H9 (cell line): ENCODE results near the gene PFDN5. TPM values are rescaled to one million over a fixed set of nuclear protein-coding genes. Genes with fewer than 3 reads are reported as not detected.

ENCODE experiments used
- DNase-seq: peaks from one replicate; pipeline ENCODE4 v3.0.0-alpha.2; 2017
- H2AFZ ChIP-seq: one replicate; pipeline ENCODE4 v1.6.1; 2013; ENCODE audit warnings: mild to moderate bottlenecking, low read length, control low read depth, moderate library complexity
- H2AK5ac ChIP-seq: 2 replicates; pipeline ENCODE4 v1.6.1; 2013; ENCODE audit warnings: low read length, control low read depth, mixed read lengths; ENCODE audit not compliant: insufficient read length
- H2BK120ac ChIP-seq: one replicate; pipeline ENCODE4 v1.6.1; 2013; ENCODE audit warnings: low read depth, mild to moderate bottlenecking, low read length, control low read depth, inconsistent platforms; ENCODE audit not compliant: poor library complexity, severe bottlenecking
- H2BK12ac ChIP-seq: 2 replicates; pipeline ENCODE4 v1.6.1; 2013; ENCODE audit warnings: low read length, control low read depth, mixed read lengths, low read depth; ENCODE audit not compliant: insufficient read length
- H2BK15ac ChIP-seq: 2 replicates; pipeline ENCODE4 v1.6.1; 2013; ENCODE audit warnings: low read depth, low read length, control low read depth
- H2BK20ac ChIP-seq: one replicate; pipeline ENCODE4 v1.6.1; 2013; ENCODE audit warnings: low read depth, mild to moderate bottlenecking, low read length, control low read depth, inconsistent platforms; ENCODE audit not compliant: poor library complexity, severe bottlenecking
- H2BK5ac ChIP-seq: 2 replicates; pipeline ENCODE4 v1.6.1; 2013; ENCODE audit warnings: low read length, control low read depth, mixed read lengths; ENCODE audit not compliant: insufficient read length
- H3K14ac ChIP-seq: 2 replicates; pipeline ENCODE4 v1.6.1; 2013; ENCODE audit warnings: low read length, control low read depth; ENCODE audit not compliant: insufficient read depth
- H3K18ac ChIP-seq: 2 replicates; pipeline ENCODE4 v1.6.1; 2013; ENCODE audit warnings: low read depth, mild to moderate bottlenecking, mixed read lengths, low read length, control low read depth; ENCODE audit not compliant: insufficient read length
- H3K23ac ChIP-seq: 2 replicates; pipeline ENCODE4 v1.6.1; 2013; ENCODE audit warnings: low read length, control low read depth, mixed read lengths, low read depth; ENCODE audit not compliant: insufficient read length
- H3K23me2 ChIP-seq: 2 replicates; pipeline ENCODE4 v1.6.1; 2013; ENCODE audit warnings: low read depth, mild to moderate bottlenecking, mixed read lengths, low read length, control low read depth; ENCODE audit not compliant: insufficient read length, poor library complexity, severe bottlenecking
- H3K27ac ChIP-seq: 2 replicates; pipeline ENCODE4 v1.5.1; 2013; ENCODE audit warnings: low read length, control low read depth, mixed read lengths, low read depth; ENCODE audit not compliant: insufficient read length
- H3K27me3 ChIP-seq: 2 replicates; pipeline ENCODE4 v1.6.1; 2013; ENCODE audit warnings: low read length, control low read depth, inconsistent platforms; ENCODE audit not compliant: insufficient read depth
- H3K4ac ChIP-seq: 2 replicates; pipeline ENCODE4 v1.6.1; 2013; ENCODE audit warnings: low read depth, mild to moderate bottlenecking, control low read depth, inconsistent platforms, low read length, moderate library complexity
- H3K4me1 ChIP-seq: 2 replicates; pipeline ENCODE4 v1.6.1; 2013; ENCODE audit warnings: low read length, control low read depth, inconsistent platforms; ENCODE audit not compliant: insufficient read depth
- H3K4me2 ChIP-seq: 2 replicates; pipeline ENCODE4 v1.6.1; 2013; ENCODE audit warnings: low read length, control low read depth, mixed read lengths; ENCODE audit not compliant: insufficient read length, insufficient read depth
- H3K56ac ChIP-seq: 2 replicates; pipeline ENCODE4 v1.6.1; 2013; ENCODE audit warnings: low read depth, mild to moderate bottlenecking, mixed read lengths, low read length, control low read depth; ENCODE audit not compliant: insufficient read length
- H3K79me1 ChIP-seq: 2 replicates; pipeline ENCODE4 v1.6.1; 2013; ENCODE audit warnings: low read depth, mild to moderate bottlenecking, moderate library complexity, low read length, control low read depth, inconsistent platforms; ENCODE audit not compliant: insufficient read depth, poor library complexity, severe bottlenecking
- H3K79me2 ChIP-seq: 2 replicates; pipeline ENCODE4 v1.6.1; 2013; ENCODE audit warnings: low read length, control low read depth, inconsistent platforms; ENCODE audit not compliant: insufficient read depth
- H3K9ac ChIP-seq: 2 replicates; pipeline ENCODE4 v1.6.1; 2013; ENCODE audit warnings: low read length, control low read depth, mixed read lengths; ENCODE audit not compliant: insufficient read length; ENCODE audit errors: extremely low read depth
- H3K9me3 ChIP-seq: one replicate; pipeline ENCODE4 v1.6.1; 2013; ENCODE audit warnings: low read depth, low read length, inconsistent platforms; ENCODE audit not compliant: control insufficient read depth
- H3T11ph ChIP-seq: one replicate; pipeline ENCODE4 v1.6.1; 2013; ENCODE audit warnings: mild to moderate bottlenecking, low read length, control low read depth, inconsistent platforms
- H4K20me1 ChIP-seq: one replicate; pipeline ENCODE4 v1.6.1; 2013; ENCODE audit not compliant: control insufficient read depth, insufficient read length, insufficient read depth
- H4K5ac ChIP-seq: 2 replicates; pipeline ENCODE4 v1.6.1; 2013; ENCODE audit warnings: low read depth, mild to moderate bottlenecking, mixed read lengths, low read length, control low read depth; ENCODE audit not compliant: insufficient read length
- H4K8ac ChIP-seq: replicated peaks from 2 replicates; pipeline ENCODE4 v1.6.1; 2013; ENCODE audit warnings: low read length, control low read depth, mixed read lengths, low read depth; ENCODE audit not compliant: insufficient read length
- H4K91ac ChIP-seq: 2 replicates; pipeline ENCODE4 v1.6.1; 2013; ENCODE audit warnings: low read depth, mild to moderate bottlenecking, moderate library complexity, mixed read lengths, low read length, control low read depth; ENCODE audit not compliant: insufficient read length
- H3K27ac Mint-ChIP-seq, 3 experiments: 2 replicates in 2 of 3; 3 replicates in 1 of 3; pipeline ENCODE4 v1.8.0; 2020 to 2021; ENCODE audit warnings: mixed read lengths in 3 of 3, mild to moderate bottlenecking in 1 of 3, moderate library complexity in 1 of 3
- H3K27me3 Mint-ChIP-seq: 2 replicates; pipeline ENCODE4 v1.8.0; 2021; ENCODE audit warnings: low read depth, mild to moderate bottlenecking, moderate library complexity, mixed read lengths
- H3K36me3 Mint-ChIP-seq, 3 experiments: 2 replicates in 2 of 3; 3 replicates in 1 of 3; pipeline ENCODE4 v1.8.0; 2020 to 2021; ENCODE audit warnings: low read depth in 3 of 3, mixed read lengths in 3 of 3; ENCODE audit not compliant: insufficient read depth in 1 of 3
- H3K4me1 Mint-ChIP-seq, 2 experiments: 2 replicates each; pipeline ENCODE4 v1.8.0; 2020; ENCODE audit warnings: mixed read lengths in 2 of 2
- H3K4me3 Mint-ChIP-seq, 2 experiments: 2 replicates in 1 of 2; 3 replicates in 1 of 2; pipeline ENCODE4 v1.8.0; 2020 to 2021; ENCODE audit warnings: mild to moderate bottlenecking in 2 of 2, mixed read lengths in 2 of 2, moderate library complexity in 1 of 2
- H3K9me3 Mint-ChIP-seq, 2 experiments: 2 replicates in 1 of 2; 3 replicates in 1 of 2; pipeline ENCODE4 v1.8.0; 2020; ENCODE audit warnings: mild to moderate bottlenecking in 2 of 2, mixed read lengths in 2 of 2, moderate library complexity in 1 of 2
- CTCF ChIP-seq: fragments of 200-600 bp; sonication (generic); conservative IDR thresholded peaks from 3 replicates; pipeline ENCODE4 v1.8.0; 2021; ENCODE audit warnings: antibody characterized with exemption, mild to moderate bottlenecking
- WGBS: extraction: QIAGEN DNeasy Blood & Tissue Kit; methylation state at CpG from one replicate; pipeline ENCODE4 v1.1.7; 2013; ENCODE audit warnings: missing lambda C conversion rate, low lambda C conversion rate, mixed read lengths; ENCODE audit not compliant: insufficient read length; ENCODE audit errors: extremely low coverage; 5-methylcytosine and 5-hydroxymethylcytosine counted together
- total RNA-seq: library from RNA; stranded (reverse); gene quantifications from 2 replicates; pipeline ENCODE4 v1.2.1, GENCODE V29; 2021

Gene PFDN5
- total RNA-seq, 1 experiment from 2014 or later = 285 TPM

GRCh38 chr12:53286448-53286847 lies 8.9 kb upstream of the PFDN5 start:
- no peak overlapping the region for H3K18ac ChIP-seq
- no peak overlapping the region for H4K91ac ChIP-seq
- H3K56ac ChIP-seq = no peak overlapping the region
- H3T11ph ChIP-seq = no peak overlapping the region
- TF ChIP-seq CTCF = no peak
- no peak for DNase-seq
- no peaks in the 10 kb centered on the region for H4K20me1 ChIP-seq
- no peak overlapping the region for H3K27ac Mint-ChIP-seq
- H3K4ac ChIP-seq = no peak overlapping the region
- H4K5ac ChIP-seq = no peak overlapping the region
- H3K23me2 ChIP-seq = no peaks in the 10 kb centered on the region
- H3K4me1 Mint-ChIP-seq = no peaks in the 10 kb centered on the region
- no peaks in the 10 kb centered on the region for H3K27me3 ChIP-seq
- H3K4me2 ChIP-seq = no peak overlapping the region
- no peak overlapping the region for H2BK5ac ChIP-seq
- H3K14ac ChIP-seq = no peak overlapping the region
- H3K27ac ChIP-seq = no peak overlapping the region
- H2BK120ac ChIP-seq = no peak overlapping the region
- no peak overlapping the region for H2BK15ac ChIP-seq
- no peak overlapping the region for H3K4me3 Mint-ChIP-seq
- WGBS = no CpG with 5 or more reads among the region's 9 CpGs
- no peaks in the 10 kb centered on the region; the same call in 1 of the 2 replicates for H3K27me3 Mint-ChIP-seq
- no peak overlapping the region for H2AK5ac ChIP-seq
- no peak overlapping the region for H4K8ac ChIP-seq
- H3K9ac ChIP-seq = no peak overlapping the region
- no peaks in the 10 kb centered on the region for H3K9me3 Mint-ChIP-seq
- H3K79me1 ChIP-seq = no peaks in the 10 kb centered on the region
- no peak overlapping the region for H2BK12ac ChIP-seq
- no peak overlapping the region for H3K23ac ChIP-seq
- H3K79me2 ChIP-seq = no peaks in the 10 kb centered on the region
- no peaks in the 10 kb centered on the region for H3K9me3 ChIP-seq
- no peak overlapping the region for H2BK20ac ChIP-seq
- H2AFZ ChIP-seq = no peak overlapping the region
- no peaks in the 10 kb centered on the region for H3K4me1 ChIP-seq
- peaks cover 53 to 80% (median 74%) of the 10 kb centered on the region in 3 experiments for H3K36me3 Mint-ChIP-seq
